Panc1 (cell line): ENCODE data around the gene SF3B5. TPM values are rescaled to one million over a fixed set of nuclear protein-coding genes. Genes with fewer than 3 reads are reported as not detected.

Experiments
- ATAC-seq: fragments of 200-7000 bp; cut with Tn5 transposase; 2 replicates; pipeline ENCODE4 v1.9.1; 2020; ENCODE audit warnings: mild to moderate bottlenecking, moderate library complexity
- BruUV-seq: library from RNA; stranded (reverse); fragments of 400-500 nt; replicated peaks from 2 replicates; lab custom pipeline; 2021; lab: Mats Ljungman, UMichigan
- CTCF ChIA-PET: fragments of 300-600 bp; sonication (Branson Sonifier 250); formaldehyde crosslinking; loops from one replicate; lab custom pipeline; 2022; ENCODE audit warnings: antibody characterized with exemption; lab: Charles Lee
- POLR2A ChIA-PET: fragments of 300-600 bp; sonication (Branson Sonifier 250); formaldehyde crosslinking; loops from one replicate; lab custom pipeline; 2022; ENCODE audit warnings: antibody characterized with exemption; lab: Charles Lee
- DNase-seq: peaks from one replicate; pipeline ENCODE4 v3.0.0-alpha.2; 2010; ENCODE audit warnings: low read depth, low spot score
- H3K27ac ChIP-seq: 2 replicates; pipeline ENCODE4 v1.5.1; 2011; ENCODE audit warnings: mild to moderate bottlenecking, low read length, inconsistent platforms
- H3K27me3 ChIP-seq: fragments of 200-500 bp; sonication (Bioruptor generic); 2 replicates; pipeline ENCODE4 v1.6.0; 2014; ENCODE audit warnings: low read length, inconsistent platforms; ENCODE audit not compliant: control insufficient read depth, insufficient read depth
- H3K36me3 ChIP-seq: fragments of 200-500 bp; sonication (Bioruptor generic); 2 replicates; pipeline ENCODE4 v1.5.1; 2014; ENCODE audit warnings: inconsistent platforms, mild to moderate bottlenecking, low read length, moderate library complexity; ENCODE audit not compliant: control insufficient read depth, insufficient read depth
- H3K4me1 ChIP-seq: 2 replicates; pipeline ENCODE4 v1.5.1; 2011; ENCODE audit warnings: inconsistent platforms, mild to moderate bottlenecking, low read length, moderate library complexity; ENCODE audit not compliant: control insufficient read depth, insufficient read depth
- H3K4me3 ChIP-seq, 2 experiments: 2 replicates each; pipeline ENCODE4 v1.5.1; 2011 to 2012; ENCODE audit warnings: low read depth in 2 of 2, low read length in 2 of 2, mild to moderate bottlenecking in 2 of 2, inconsistent platforms in 1 of 2, moderate library complexity in 1 of 2
- H3K9me3 ChIP-seq: fragments of 200-500 bp; sonication (Bioruptor generic); 2 replicates; pipeline ENCODE4 v1.5.1; 2014; ENCODE audit warnings: low read depth, mild to moderate bottlenecking, inconsistent platforms, low read length, moderate library complexity; ENCODE audit not compliant: control insufficient read depth, insufficient read depth
- POLR2AphosphoS5 ChIP-seq: IDR thresholded peaks from 2 replicates; pipeline ENCODE4 v1.6.1; 2012; ENCODE audit warnings: mild to moderate bottlenecking, low read depth, low read length, moderate library complexity
- SIN3A ChIP-seq: IDR thresholded peaks from 2 replicates; pipeline ENCODE4 v1.6.1; 2012; ENCODE audit warnings: low read depth, mild to moderate bottlenecking, low read length, moderate library complexity, borderline replicate concordance; ENCODE audit not compliant: insufficient read depth
- TCF7L2 ChIP-seq: IDR thresholded peaks from 2 replicates; pipeline ENCODE4 v1.6.1; 2011; ENCODE audit warnings: mild to moderate bottlenecking, low read depth, low read length, inconsistent platforms
- in situ Hi-C: cut with HindIII; loops from 2 replicates; pipeline ENCODE4 v1.10.0; 2016; ENCODE audit warnings: low sequenced_read_pairs, low pct_unique_long_range_greater_than_20kb
- intact Hi-C: fragments of 100-400 bp; cut with micrococcal nuclease; formaldehyde crosslinking; loops from one replicate; pipeline ENCODE4 v1.10.0; 2022; ENCODE audit not compliant: unreplicated experiment
- total RNA-seq: library from RNA; stranded (reverse); gene quantifications from one replicate; pipeline ENCODE4 v1.2.1, GENCODE V29; 2021; ENCODE audit not compliant: unreplicated experiment
- TF ChIP-seq, protein P1 (sequence below), 2 experiments: IDR thresholded peaks; 2 replicates each; pipeline ENCODE4 v1.6.1; 2011 to 2012; ENCODE audit warnings: low read depth in 2 of 2, control low read depth in 1 of 2, low read length in 1 of 2, mild to moderate bottlenecking in 1 of 2, moderate library complexity in 1 of 2; ENCODE audit not compliant: insufficient read depth in 1 of 2
- TF ChIP-seq, protein P2 (sequence below): fragments of 450-650 bp; IDR thresholded peaks from 2 replicates; pipeline ENCODE4 v1.5.1; 2017; ENCODE audit warnings: mild to moderate bottlenecking

SF3B5 gene
- total RNA-seq, 1 experiment from 2014 or later, result 128 TPM

DNA sequence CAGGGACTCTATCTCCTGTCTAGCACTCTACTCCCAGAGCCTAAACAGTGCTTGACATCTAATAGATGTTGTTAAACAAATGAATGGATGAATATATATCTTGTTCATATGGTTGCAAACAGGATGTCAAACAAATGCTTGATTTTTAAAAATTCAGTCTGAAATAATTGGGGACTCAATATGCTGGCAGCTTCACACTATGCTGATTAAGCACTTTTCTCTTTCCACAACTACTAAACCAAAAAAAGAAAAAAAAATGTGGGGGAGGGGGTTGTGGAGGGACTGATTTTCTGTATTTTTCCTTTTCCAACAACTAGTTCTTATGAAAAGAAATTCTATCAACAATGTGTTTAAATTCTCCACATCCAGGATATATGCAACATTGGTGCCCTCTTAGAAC is 42.9 kb downstream of the SF3B5 start:
- intact Hi-C loops (no loop called here), in situ Hi-C loops (no loop called here)
- no peaks in the 10 kb centered on the region; the same call in 1 of the 2 replicates for H3K27me3 ChIP-seq
- ChIA-PET POLR2A (no interaction called here), CTCF (no interaction called here)
- no peaks in the 10 kb centered on the region for H3K9me3 ChIP-seq
- no peak overlapping the region for H3K4me3 ChIP-seq
- DNase-seq (no peak), ATAC-seq (no peak)
- H3K27ac ChIP-seq, result no peak overlapping the region
- no TSS peak for BruUV-seq
- TF ChIP-seq TCF7L2 (no peak), POLR2AphosphoS5 (no peak), SIN3A (no peak)
- TF ChIP-seq, protein P1, sequence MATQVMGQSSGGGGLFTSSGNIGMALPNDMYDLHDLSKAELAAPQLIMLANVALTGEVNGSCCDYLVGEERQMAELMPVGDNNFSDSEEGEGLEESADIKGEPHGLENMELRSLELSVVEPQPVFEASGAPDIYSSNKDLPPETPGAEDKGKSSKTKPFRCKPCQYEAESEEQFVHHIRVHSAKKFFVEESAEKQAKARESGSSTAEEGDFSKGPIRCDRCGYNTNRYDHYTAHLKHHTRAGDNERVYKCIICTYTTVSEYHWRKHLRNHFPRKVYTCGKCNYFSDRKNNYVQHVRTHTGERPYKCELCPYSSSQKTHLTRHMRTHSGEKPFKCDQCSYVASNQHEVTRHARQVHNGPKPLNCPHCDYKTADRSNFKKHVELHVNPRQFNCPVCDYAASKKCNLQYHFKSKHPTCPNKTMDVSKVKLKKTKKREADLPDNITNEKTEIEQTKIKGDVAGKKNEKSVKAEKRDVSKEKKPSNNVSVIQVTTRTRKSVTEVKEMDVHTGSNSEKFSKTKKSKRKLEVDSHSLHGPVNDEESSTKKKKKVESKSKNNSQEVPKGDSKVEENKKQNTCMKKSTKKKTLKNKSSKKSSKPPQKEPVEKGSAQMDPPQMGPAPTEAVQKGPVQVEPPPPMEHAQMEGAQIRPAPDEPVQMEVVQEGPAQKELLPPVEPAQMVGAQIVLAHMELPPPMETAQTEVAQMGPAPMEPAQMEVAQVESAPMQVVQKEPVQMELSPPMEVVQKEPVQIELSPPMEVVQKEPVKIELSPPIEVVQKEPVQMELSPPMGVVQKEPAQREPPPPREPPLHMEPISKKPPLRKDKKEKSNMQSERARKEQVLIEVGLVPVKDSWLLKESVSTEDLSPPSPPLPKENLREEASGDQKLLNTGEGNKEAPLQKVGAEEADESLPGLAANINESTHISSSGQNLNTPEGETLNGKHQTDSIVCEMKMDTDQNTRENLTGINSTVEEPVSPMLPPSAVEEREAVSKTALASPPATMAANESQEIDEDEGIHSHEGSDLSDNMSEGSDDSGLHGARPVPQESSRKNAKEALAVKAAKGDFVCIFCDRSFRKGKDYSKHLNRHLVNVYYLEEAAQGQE (IDR thresholded peaks at IDR 0.05; ENCODE audit: insufficient read depth in 1 of 2, low read depth in 2 of 2, low read length in 1 of 2), result no peak
- no peaks in the 10 kb centered on the region for H3K36me3 ChIP-seq
- H3K4me1 ChIP-seq, result no peaks in the 10 kb centered on the region

DNA sequence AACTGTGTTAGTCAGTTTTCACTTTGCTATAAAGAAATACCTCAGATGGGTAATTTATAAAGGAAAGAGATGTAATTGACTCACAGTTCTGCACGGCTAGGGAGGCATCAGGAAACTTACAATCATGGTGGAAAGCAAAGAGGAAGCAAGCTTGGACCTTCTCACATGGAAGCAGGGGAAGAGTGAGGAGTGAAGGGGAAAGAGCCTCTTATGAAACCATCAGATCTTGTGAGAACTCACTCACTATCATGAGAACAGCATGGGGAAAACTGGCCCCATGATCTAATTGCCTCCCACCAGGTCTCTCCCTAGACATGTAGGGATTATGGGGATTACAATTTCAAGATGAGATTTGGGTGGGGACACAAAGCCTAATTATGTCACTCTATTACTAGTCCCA is 46.0 kb downstream of the SF3B5 start:
- H3K36me3 ChIP-seq, result no peaks in the 10 kb centered on the region
- DNase-seq, result no peak
- no peak for ATAC-seq
- no peaks in the 10 kb centered on the region for H3K4me1 ChIP-seq
- TF ChIP-seq SIN3A (no peak), POLR2AphosphoS5 (no peak), TCF7L2 (no peak)
- TF ChIP-seq, protein P1 (IDR thresholded peaks at IDR 0.05; ENCODE audit: insufficient read depth in 1 of 2, low read depth in 2 of 2, low read length in 1 of 2), result no peak
- TF ChIP-seq, protein P2, sequence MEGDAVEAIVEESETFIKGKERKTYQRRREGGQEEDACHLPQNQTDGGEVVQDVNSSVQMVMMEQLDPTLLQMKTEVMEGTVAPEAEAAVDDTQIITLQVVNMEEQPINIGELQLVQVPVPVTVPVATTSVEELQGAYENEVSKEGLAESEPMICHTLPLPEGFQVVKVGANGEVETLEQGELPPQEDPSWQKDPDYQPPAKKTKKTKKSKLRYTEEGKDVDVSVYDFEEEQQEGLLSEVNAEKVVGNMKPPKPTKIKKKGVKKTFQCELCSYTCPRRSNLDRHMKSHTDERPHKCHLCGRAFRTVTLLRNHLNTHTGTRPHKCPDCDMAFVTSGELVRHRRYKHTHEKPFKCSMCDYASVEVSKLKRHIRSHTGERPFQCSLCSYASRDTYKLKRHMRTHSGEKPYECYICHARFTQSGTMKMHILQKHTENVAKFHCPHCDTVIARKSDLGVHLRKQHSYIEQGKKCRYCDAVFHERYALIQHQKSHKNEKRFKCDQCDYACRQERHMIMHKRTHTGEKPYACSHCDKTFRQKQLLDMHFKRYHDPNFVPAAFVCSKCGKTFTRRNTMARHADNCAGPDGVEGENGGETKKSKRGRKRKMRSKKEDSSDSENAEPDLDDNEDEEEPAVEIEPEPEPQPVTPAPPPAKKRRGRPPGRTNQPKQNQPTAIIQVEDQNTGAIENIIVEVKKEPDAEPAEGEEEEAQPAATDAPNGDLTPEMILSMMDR, result no peak
- ChIA-PET CTCF (no interaction called here), POLR2A (no interaction called here)
- no peak overlapping the region for H3K4me3 ChIP-seq
- H3K27me3 ChIP-seq, result no peaks in the 10 kb centered on the region; the same call in 1 of the 2 replicates
- in situ Hi-C loops (no loop called here), intact Hi-C loops (no loop called here)
- H3K9me3 ChIP-seq, result no peaks in the 10 kb centered on the region
- H3K27ac ChIP-seq, result no peak overlapping the region
- no TSS peak for BruUV-seq
